HG03060 (cell line): Measurements from ENCODE around the gene HOXA3.

ENCODE experiments used
- ATAC-seq: cut with Tn5 transposase; IDR thresholded peaks from one replicate; pipeline ENCODE4 v1.9.1; 2021; ENCODE audit warnings: low read depth, moderate number of reproducible peaks; ENCODE audit not compliant: unreplicated experiment

Gene HOXA3

DNA sequence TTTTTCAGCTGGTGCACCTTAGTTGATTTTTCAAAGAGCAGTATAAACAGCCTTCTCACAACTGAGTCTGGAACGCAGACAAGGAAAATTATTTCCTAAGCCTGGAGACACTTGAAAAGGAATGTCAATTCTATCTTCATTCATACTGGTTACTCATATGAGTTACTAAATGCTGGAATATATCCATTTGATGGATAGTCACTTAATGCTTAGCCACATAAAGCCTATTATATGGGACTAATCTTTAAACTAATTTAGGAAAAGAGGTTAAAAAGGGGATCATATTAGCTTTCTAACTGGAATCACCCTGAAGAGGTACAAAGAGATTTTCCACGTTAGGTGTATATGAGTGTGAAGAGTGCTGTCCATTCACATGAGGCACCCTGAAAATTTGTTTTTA is 20.2 kb downstream of the HOXA3 start:
- no peak for ATAC-seq

DNA sequence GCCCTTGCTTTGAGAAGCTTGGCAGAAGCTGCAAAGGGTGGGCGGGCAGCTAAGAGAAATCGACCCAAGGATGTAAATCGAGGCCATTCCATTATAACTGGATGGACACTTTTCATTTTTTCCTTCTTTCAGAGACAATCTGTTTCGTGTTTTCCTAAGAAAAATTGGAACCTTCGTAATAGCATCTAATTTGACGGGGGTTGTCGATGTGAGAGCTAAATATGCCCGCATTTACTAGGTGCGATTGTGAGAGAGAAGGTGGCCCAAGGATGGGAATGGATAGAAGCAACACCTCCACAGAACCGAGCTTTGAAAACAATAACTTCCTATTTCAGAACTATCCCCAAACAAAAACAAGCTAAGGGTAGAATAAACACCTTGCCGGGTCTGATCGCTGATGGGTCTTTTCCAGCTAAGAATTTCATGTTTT is 21.0 kb downstream of the HOXA3 start:
- ATAC-seq, result no peak

DNA sequence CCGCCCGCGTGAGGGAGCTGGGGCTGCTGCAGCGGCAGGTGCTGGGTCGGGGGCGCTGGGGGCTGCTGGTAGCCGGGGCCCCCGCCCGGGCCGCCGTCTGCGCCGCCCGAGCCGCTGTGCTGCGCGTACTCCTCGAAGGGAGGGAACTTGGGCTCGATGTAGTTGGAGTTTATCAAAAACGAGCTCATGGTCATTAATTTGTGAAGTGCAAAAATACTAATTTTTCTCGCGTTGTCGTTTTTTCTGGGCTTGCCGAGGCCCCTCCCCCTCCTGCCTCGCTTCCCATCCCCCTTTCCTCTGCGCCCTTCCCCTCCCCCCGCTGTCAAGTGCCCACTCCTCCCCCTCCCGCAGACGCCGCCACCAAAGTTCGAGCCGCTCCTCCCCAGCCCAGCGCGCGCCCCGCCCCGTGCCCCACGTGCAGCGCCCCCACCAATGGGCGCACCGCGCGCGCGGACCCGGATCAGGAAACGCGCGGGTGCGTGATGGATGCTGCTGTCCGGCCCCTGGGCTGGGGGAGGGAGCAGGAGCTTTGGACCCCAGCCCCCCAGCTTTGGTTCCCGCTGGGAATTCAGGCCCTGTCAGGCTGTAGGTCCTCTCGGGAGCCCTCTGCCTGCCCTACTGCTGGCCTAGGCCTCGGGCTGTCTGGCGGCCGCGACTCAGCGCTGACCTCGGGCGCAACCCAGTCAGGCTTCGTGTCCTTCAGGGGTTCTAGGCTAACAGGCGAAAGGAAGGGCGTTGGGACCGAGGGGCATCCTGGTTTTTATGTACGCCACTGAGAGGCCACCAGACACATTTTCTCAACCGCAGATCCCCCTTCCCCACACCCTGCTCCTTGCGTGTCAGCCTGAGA is 21.6 kb downstream of the HOXA3 start, which contains the start of gene HOXA4:
HOXA4 (minus strand) TSS at position 218 of the 850 bp plus-strand sequence; CDS start at position 194, 24 bp downstream.
- ATAC-seq, result no peak

DNA sequence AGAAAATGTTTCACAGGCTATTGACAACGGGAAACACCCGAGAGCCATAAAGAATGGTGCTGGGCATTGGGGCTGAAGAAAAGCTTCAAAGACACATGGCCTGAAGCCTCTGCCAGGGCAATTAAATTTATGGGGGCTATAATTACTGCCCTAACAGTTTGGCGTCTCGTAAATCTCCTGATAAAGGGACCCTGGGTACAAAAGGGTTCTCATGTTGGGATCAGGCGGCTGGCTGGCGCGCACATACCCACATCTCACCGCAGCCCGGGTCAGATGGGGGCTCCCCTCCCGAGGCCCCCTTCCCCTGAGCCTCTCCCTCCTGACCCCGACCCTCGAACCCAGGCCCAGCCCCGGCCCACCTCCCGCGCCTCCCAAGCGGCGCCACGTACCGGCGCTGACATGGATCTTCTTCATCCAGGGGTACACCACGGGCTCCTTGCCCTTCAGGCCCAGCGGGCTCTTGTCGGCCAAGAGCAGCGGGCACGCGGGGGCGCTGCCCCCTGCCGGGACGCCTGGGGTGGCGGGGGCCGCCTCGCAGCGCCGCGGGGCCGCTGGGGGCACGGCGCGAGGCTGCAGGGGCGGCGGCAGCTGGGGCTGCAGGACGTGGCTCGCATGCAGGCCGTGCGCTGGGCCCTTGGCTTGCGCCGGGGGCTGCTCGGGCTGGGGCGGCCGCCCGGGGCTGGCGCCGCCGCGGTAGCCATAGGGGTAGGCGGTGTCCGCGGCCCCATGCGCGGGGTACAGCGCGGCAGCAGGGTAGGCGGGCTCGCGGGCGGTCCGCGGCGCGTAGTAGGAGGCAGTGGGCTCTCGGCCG is 22.4 kb downstream of the HOXA3 start:
- ATAC-seq, result no peak

DNA sequence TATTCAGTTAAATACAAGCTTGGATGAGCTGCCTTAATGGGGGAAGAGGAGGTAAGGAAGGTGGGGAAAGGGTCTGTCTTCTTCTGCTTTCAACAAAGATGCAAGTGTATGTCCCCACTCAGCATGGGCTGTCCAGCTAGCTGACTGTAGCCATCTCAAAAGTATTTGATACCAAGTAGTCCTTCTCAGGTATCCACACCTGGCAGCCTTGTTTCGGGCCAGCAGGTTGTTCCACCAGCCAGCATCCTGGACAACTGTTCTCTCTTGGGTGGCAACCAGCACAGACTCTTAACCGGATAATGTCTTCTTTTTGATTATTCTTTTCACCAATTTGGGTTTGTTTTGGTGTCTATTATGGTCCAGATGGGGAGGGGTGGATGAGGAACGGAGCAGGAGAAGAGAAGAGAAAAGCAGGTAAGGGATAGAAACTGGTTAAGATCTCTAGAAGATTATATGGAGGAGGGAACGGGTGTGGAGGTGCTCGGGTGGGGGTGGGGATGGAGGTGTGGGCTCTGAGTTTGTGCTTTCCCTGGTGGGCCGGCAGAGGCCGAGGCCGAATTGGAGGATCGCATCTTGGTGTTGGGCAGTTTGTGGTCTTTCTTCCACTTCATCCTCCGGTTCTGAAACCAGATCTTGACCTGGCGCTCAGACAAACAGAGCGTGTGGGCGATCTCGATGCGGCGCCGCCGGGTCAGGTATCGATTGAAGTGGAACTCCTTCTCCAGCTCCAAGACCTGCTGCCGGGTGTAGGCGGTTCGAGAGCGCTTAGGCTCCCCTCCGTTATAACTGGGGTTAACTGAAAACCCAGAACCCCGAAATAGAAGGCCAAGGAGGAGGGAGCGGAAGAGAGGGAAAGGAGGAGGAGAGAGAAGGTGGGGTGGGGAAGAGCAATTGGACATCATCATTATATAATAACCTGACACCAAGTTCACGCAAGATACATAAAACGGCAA is 23.3 kb downstream of the HOXA3 start:
- ATAC-seq, result no peak

DNA sequence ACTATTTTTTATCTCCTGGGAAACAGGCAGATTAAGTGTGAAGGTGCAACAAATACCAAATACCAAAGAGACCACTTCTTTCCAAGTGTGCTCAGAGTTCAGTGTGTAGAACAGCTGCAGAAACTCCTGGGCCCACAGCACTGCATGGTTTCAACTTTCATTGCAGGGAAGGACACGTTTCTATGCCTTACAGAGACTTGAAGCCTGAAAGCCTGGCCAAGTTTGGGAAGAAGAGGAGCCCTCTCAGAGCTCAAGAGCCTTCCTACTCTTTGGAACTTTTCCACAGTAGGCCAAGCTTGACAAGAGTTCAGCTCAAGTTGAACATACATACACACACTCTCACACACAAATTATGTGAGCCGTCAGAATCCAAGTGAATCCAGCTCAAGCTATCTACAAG is 24.3 kb downstream of the HOXA3 start:
- ATAC-seq, result no peak

DNA sequence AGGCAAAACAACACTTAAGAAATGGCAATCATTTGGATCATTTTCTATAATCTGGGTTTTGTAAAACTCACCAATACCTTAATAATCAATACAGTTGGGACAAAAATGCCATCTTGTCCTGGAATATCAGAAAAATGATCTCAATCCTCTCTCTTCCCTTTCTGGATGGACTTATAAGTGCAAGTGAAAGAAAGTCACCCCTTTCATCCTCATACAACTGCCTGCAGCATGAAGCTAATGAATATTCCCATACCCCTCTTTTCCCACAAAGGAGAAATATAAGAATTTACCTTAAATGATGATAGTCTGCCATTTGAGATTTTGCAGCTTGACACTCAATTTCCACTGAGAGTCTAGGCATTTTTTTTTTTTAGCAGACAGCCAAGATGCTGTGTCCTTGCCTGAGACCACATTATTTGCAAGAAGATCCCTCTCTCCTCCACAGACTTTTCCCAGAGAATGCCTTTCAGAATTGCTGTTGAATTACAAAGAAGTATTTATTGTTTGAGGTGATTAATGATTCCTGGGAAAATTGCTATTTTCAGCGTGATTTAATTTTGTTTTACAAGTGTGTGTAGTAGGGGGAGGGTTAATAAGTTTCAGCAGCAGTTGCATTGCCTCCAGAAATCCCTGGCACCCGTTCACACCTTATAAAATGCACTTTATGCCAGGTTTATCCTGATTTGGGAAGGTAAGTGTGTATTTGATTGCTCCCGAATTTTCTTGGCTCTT is 25.6 kb downstream of the HOXA3 start:
- ATAC-seq, result no peak

DNA sequence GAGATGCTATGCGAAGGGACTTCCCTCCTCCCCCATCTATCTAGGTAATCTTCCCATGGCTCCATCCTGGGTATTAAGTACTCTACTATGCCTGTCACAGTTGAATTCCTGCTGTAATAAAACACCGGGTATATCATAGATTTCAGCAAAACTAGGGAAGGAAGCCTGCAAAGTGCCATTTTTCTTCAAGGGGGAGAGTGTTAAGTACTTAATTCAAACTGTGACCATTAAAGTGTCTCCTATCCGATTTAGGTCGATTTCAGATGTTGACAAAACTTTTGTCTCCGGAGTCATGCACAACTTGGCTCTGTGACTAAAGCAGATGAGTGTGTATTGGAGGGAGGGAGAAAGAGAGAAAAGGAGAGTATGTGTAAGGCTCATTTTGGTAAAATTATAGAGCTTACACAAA is 26.4 kb downstream of the HOXA3 start:
- no peak for ATAC-seq

DNA sequence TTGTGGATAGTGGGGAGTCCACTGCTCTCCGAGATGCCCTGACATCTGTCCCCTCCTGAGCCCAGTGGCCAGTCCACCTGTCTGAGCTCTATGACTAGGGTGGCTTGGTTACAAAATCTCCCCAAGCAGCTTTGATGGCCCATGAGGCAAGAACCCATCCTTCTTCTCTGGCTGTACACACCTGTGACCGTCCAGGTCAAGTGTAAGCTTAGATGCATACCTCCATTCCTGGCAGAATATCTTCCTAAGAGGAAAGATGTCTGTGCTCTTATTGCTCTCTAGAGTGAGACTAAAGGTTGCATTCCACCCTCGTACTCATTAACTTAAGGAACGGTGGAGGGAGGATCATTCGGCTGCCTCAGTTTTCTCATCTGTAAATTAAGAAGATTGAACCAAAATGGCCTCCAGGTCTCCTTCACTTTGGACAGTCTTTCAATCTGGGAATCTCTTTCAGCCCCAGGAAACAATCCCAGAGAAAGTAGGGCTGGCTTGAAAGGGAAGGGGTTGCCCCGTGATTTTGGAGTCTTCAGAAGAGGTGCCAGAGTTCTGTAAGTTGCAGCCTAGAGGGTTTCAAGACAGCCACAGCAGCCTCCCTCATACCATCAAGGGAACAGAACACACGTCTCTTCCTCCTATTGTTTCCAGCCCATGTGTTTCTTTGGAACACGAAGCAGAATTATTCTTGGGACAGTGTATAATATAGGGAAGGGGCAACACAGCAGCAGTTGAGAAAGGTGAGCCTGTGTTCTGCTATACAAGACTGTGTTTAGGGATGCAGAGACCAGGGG is 27.3 kb downstream of the HOXA3 start:
- ATAC-seq, result no peak

DNA sequence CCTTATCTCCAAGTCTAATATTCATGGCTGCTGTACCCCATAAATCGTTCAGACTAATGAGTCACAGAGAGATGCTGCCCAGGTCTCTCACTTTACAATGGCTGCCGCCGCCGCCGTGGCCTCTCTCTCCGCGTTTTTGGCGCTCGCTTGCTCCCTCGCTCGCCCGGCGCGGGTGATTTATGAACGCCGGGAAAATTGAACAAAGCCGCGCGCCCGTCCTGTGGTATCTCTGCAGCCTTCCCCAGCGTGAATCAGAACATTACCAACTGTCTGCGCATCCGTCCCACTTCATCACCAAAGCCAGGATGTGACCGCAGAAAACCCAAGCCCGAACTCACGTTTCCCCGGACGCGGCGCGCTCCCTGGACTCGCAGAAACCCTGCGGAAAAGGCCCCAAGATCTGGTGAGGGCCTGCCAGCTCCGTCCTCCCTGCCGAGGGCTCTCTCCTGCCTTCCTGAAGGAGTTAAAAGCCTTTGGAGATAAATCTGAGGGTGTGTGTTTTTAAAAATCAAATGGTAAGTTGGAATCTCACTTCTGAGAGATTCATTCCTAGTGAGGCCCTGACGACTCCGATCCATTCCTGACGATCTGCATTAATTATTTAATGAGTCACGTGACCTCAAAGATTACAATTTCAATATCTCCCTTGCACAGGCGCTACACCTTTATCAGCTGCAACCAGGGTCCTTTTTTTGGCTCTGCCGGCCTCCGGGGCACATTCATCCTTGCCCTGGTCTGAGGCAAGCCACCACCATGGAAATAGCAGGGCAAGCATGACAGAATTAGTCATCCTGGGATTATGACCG is 28.1 kb downstream of the HOXA3 start:
- no peak for ATAC-seq

DNA sequence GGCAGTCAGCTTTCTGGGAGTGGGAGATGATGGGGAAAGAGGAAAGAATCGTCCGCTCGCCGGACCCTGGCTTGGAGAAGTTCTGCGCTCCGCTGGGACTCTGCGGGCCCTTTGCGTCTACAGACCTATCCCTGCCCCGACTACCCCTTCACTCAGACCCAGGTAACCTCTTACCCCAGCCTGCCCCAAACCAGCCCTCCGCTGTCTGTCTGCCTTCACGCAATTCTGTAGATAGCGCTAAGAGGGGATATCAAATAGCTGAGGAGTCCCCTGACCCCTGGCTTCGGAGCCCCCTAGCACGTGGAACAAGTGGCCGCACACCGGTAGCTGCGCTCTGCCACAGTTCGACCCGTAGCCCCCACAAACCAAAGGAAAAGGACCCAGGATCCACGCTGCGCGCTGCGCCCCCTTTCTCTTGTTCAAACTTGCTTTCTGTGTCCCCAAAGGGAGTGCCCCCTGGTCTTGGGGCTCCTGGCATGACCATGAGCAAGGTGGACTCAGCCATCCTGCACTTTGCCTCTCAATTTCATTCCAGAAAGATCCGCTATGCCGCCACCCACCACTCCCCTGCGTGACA is 28.8 kb downstream of the HOXA3 start:
- no peak for ATAC-seq

DNA sequence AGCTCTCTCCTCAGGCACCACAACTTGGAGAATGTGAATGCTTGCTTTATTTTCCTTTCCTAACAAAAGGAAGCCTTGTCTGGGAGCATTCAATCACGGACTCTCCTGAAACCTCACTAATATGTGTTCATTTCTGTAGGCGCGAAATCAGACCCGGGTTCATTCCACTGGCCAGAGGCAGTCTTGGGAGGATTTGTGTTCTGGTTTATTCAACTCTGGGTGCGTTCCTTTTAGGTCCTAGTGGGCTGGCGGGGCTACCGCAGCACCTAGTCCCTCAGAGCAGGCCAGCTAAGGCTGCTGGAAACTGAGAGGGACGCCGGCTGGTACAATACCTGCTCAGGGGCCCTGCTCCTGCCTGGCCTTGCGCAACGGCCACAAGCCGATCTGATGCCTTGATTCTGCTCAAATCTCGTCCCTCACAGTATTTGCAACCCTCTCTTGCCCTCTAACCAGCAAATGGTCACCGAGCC is 29.3 kb downstream of the HOXA3 start:
- no peak for ATAC-seq

DNA sequence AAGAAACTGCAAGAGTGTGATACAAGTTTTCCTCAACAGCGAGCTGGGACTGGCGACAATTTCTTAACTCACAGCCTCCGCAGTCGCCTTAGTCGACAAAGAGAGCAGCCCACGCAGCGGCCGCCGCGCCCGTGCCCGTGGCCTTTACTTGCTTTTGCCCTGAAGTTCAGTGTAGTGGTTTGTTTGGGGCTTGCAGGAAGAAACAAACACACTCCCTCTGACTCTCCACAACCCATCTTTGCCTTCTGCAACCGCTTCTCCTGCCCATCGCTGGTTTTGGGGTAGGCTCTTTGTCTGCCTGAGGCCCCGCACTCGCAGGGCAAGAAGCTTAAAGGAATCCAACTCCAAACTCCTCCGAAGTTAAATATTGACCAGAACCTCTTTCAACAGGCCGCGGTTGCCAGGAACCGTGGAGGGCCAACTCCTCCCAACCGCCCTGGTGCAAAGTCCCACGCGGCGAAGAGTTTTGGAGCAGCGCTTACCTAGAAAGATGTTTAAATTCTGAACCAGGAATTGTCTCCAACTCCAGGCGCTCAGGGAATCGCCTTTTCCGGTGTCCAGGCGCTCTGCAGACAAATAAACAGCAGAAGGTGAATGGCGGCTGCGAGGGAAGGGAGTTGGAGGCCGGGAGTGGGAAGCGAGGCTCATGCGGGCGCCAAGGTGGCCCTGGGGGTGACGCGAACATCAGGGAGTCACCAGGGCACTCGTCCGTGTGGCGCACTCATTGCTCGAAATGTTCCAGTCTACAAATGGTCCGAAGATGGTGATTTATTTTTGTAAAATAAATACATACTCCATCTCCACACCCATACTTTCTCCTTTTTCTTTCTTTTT is 30.1 kb downstream of the HOXA3 start:
- ATAC-seq, result no peak

DNA sequence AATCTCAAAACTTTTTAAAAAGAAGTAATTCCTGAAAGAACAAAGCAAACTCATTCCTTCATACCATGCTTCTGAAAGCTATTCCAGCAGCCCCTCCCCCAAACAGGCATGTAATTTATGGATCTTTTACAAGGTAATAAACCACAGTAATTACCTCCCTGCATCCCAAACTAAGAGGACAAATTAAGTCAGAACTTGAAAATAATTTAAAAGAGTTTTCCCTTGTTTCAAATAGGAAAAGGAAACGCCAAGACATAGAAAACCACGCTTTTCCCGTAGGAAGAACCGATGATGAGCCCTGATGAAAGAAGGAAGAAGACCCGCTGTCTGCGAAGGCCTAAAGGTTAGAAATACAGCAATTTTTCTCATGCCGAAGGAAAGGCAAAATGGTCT is 30.7 kb downstream of the HOXA3 start:
- ATAC-seq, result no peak

DNA sequence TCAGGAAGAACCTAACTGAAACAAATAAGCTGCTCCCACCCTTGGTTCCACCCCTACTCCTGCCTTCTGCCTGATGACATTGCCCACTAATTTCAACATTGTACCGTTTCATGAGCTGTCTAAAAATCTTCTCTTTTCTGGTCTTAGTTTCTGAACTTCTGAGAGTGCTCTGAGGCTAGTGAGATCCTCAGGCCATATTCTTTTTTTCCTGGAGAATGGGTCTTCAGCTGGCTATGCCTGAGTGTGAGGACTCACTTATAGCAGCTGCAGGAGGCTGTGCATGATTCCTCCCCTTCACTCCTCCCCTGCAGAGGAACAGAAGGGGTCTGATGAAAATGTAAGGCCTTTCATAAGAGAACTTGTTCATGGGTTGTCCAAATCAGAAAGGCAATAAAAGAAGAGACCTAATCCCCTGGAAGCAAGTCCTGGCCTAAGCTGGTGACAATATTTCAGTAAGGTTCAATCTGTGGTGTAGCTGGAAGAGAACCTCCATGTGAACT is 32.9 kb downstream of the HOXA3 start:
- ATAC-seq, result no peak

DNA sequence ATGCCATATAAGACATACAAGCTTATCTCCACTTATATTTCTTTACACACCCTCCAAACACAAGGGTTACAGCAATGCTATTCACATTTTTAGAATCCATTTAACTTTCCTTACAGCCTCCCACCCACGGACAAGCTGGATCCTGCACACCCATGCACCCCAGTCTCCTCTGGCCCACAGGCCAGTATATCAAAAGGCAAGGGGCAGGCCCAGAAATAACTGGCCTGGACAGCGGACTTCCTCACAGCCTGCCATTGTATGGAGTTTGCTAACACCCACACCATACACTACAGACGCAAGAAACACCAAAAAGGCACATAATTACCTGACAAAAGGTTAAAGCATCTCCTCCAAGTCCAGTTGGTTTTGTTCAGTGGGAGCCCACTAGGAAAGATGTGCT is 33.8 kb downstream of the HOXA3 start:
- no peak for ATAC-seq
